HT-29 (cell line): Measurements from ENCODE around the gene FBXL13. TPM values are rescaled to one million over a fixed set of nuclear protein-coding genes. Genes with fewer than 3 reads are reported as not detected.
"Not testable (repeated sequence)": the region's sequence is repeated elsewhere in the genome, so short reads cannot be mapped to it uniquely, and the experiment has no call there.

ENCODE experiments used
- DNase-seq: peaks from one replicate; pipeline ENCODE4 v3.0.0-alpha.2; 2015; ENCODE audit warnings: low spot score
- total RNA-seq: library from RNA; depleted of rRNA; stranded (reverse); fragments of >200 nt; shearing (Covaris generic); gene quantifications from 2 replicates; pipeline ENCODE4 v1.2.3, GENCODE V29; 2014; rRNA removed

Gene FBXL13
- 0.16 and 0.48 TPM in 2 replicates for total RNA-seq

DNA sequence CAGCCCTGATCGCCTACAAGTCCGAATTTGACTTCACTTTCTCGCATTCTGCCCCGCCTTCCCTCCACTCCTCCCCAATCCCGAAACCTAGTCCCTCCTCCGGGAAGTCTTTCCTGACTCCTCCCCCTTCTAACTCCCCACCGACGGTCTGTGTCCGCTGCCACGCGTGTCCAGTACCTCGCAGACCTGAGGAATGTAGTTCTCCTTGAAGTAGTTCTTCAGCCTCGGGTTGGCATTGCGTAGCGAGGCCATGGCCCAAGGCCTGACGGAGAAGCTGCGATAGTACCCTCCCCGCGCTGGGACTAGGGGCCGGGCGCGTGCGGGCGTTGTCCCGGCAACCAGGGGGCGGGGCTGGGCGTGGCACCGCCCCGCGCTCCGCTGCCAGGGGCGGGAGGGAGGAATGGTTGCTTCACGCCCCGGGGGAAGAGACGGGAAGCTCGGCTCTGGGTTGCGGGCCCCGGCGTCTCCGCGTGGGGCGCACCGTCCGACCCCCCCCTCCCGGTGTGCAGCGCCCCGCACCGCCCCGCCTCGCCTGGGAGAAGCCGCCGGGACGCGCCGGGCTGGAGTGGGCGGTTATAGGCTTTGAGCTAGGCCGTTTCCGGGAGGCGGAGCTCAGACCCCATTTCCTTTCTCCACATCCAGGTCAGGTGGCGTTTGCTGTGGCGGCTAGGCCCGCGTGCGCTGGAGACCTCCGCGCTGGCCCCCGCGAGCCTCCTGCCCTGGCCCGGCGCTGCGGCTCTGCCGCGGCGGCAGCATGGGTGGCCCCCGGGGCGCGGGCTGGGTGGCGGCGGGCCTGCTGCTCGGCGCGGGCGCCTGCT is at the start of gene FBXL13, which contains the start of gene ARMC10:
Gene FBXL13, minus strand, starts transcription at position 278 of the 818 bp plus-strand sequence.
Gene ARMC10, plus strand, starts transcription at position 622 of the 818 bp plus-strand sequence. Its CDS starts 133 bp downstream, at position 755.
- peak; percentile 97 for DNase-seq

DNA sequence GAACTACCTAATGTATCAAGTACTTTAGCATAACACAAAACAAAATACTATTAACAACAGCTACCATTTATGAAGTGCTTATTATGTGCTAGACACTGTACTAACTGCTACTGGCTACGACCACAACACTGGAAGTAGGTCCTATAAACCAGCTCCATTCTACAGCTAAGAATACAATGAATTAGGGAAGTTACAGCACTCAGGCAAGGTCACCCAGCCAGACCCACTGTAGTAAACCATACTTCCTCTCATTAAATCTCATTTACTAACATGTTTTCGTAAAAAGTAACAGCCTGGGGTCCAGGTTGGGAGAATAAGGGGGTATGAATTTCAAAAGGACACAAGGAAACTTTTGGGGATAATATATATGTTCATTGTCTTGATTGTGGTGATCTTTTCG is 48.9 kb upstream of the FBXL13 start:
- DNase-seq: no peak

DNA sequence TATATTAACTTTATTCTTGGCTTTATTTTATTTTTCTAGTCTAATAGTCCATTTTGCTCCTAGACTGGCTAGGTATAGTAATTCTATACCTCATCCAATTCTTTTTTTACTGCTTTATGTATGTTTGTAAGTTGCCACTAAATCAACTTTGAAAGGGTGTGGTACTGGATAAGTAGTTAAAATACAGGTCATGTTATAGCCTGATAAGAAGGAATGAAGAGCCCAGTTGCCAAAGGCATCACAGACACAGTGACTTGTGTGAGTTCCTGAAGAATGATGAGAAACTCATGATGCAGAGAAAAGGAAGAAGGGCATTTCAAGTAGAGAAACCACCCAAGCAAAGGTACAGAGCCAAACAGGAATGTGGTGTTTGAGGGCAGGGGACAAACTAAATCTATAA is 47.0 kb upstream of the FBXL13 start:
- no peak for DNase-seq

DNA sequence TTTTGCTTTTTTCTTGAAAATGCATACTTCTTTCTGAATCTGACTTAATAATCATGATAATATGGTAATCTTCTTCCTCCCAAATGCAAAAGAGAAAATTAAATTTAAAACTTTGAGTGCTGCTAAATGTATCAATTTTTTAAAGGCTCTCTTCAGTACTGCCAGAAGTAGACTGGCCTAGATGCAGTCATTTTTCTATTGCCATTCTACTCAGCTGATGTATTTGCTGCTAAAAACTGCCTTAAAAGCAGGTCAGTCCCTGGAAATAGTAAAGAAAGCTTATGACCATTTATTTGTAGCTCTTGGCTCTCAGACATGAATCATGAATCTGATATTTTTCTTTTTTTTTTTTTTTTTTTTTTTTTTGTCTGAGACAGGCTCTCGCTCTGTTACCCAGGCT is 45.8 kb upstream of the FBXL13 start:
- DNase-seq: no peak

DNA sequence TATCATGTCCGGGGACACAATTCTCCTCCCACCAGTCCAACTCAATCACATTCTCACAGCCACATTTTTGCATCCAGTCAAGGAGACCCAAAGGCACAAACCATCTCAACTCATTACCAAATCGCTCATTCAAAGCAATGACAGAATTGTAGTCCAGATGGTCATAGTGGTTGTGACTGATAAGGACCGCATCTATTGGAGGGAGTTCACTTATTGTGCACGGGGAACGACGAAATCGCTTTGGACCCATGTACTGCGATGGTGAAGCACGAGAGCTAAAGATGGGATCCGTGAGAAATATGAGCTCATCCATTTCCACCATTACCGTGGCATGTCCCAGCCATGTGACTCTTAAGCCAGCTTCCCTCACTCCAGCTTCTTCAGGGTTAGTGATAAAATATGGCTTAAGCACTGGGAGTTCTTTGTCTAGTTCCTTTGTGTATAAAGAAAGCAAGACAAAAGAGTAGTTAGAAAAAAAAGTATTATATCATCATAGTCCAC is 45.2 kb upstream of the FBXL13 start:
- no peak for DNase-seq

DNA sequence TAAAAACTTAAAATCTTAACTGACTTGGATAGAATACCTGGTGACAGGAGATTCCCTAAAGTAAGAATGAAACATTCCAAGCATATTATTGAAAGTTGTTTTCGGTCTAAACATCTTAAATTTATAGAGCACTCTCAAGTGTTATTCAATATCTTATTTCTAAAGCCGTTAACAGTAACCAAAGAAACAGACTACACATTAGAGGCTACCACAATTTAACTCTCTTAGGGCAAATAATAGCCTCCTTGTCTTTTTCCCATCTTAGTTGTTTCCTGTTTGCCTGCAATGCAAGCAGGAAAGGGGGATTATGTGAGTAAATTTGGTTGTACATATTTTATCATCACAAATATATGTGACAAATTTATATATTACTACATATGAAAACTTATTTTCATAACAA is 42.9 kb upstream of the FBXL13 start:
- DNase-seq: no peak

DNA sequence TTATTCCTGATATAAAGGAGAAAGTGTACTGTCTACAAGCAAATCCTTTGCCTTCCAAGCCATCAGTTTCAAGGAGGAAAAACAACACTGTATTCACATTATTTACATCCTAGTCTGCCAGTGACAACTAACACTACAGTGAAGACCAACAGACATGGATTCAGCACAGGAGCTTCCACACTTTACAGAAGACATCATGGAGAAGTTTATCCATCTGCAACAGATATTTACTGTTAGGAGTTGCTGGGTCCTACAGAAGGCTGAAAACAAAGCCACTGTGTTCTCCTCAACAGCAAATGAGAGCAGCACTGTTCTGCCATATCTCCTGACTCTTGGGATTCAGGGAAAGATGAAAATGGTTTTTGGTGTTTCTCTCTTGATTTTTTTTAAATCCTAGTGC is 42.4 kb upstream of the FBXL13 start:
- no peak for DNase-seq

DNA sequence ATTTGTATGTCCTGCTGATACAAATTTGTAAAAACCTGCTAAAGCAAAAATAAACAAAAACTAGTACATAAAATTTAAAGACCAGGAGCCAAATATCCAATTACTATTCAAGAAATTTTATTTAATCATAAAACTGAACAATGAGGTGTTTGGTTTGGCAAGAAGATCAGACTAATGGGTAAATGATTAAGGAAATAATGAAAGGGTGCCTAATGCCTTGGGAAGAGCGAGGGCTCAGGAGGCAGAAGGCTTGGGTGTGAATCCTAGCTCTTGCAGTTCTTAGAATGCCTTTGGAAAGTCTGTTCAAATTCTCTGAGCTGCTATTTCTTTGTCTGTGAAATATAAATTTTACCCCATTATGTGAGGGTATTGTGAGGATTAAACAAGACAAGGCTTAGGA is 41.9 kb upstream of the FBXL13 start:
- no peak for DNase-seq

DNA sequence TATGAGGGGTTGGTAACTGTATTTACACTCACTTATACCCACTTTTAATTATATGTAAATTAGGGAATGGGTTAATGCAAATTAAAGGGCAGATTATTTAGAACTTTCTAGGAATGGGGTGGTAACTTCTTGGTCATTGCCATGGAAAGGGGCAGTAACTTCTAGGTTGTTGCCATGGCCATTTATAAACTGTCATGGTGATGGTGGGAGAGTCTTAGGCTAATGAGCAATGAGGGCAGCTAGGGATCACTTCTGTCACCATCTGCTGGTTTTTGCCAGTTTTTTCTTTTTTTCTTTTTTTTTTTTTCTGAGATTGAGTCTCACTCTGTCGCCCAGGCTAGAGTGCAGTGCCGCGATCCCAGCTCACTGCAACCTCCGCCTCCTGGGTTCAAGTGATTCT is 41.2 kb upstream of the FBXL13 start:
- DNase-seq: no peak

DNA sequence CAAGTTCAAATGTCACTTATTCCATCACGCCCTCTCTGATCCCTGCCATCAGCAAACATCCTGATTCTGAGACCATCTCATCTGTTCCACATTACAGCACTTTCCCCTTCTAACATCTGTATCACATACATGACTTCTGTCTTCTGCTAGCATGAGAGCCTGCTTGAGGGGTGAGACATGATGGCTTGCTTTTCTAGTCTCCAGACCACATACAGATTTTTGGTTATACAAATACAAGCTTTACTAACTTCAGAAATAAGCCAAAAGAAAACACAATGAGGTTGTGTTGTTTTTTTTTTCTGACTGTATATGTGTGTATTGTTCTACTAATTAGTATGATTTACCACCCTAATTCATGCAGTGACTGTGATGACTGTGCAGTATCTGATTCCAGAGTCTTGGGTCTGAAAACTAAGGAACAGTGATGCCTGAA is 40.0 kb upstream of the FBXL13 start:
- DNase-seq: no peak

DNA sequence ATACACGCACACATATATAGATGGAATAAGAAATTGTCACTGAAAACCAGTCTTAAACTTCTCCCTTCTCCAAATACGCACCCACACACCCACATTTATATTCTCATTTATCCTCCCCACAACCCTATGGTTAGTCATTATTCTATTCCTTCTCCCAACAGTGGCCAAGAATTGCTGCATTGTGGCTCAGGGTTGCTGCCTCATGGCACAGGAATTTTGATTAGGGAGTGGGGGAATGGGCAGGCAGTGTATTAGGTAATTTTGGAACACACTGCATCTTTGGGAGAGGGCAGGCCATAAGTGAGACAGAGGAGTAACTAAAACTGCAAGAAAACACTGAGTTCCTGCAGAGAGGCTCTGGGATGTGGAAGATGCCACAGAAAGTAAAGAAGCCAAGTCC is 38.6 kb upstream of the FBXL13 start:
- no peak for DNase-seq

DNA sequence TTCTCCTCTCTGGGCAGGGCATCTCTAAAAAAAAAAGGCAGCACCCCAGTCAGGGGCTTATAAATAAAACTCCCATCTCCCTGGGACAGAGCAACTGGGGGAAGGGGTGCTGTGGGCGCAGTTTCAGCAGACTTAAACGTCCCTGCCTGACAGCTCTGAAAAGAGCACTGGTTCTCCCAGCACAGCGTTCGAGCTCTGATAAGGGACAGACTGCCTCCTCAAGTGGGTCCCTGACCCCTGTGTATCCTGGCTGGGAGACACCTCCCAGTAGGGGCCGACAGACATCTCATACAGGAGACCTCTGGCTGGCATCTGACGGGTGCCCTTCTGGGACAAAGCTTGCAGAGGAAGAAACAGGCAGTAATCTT is 32.1 kb upstream of the FBXL13 start:
- not testable (repeated sequence) for DNase-seq

DNA sequence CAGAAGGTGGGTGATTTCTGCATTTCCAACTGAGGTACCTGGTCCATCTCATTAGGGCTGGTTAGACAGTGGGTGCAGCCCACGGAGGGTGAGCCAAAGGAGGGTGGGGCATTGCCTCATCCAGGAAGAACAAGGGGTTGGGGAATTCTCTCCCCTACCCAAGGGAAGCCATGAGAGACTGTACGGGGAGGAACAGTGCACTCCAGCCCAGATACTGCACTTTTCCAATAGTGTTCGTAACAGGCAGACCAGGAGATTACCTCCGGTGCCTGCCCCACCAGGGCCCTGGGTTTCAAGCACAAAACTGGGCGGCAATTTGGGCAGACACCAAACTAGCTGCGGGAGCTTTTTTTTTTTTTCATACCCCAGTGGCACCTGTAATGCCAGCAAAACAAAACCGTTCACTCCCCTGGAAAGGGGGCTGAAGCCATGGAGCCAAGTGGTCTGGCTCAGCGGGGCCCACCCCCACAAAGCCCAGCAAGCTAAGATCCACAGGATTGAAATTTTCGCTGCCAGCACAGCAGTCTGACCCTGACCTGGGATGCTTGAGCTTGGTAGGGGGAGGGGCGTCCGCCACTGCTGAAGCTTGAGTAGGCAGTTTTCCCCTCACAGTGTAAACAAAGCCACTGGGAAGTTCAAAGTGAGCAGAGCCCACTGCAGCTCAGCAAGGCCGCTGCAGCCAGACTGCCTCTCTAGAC is 31.6 kb upstream of the FBXL13 start:
- no peak for DNase-seq

DNA sequence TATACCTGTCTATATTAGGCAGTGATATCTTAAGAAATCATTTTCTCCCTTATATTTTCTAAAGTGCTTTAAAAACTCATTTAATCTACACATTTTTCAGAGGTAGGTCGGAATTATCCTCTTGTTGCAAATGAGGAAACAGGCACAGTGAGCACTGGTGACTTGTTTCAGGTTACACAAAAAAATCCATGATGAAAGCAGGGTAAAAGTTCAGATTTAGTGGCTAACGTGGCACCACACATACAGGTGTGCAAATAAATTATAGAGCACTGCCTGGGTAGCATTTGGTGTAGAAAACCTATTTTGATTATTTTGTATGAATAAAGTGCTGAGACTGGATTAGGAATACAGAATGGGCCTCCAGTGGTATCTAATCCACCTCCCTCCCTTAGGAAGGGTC is 26.9 kb upstream of the FBXL13 start:
- no peak for DNase-seq

DNA sequence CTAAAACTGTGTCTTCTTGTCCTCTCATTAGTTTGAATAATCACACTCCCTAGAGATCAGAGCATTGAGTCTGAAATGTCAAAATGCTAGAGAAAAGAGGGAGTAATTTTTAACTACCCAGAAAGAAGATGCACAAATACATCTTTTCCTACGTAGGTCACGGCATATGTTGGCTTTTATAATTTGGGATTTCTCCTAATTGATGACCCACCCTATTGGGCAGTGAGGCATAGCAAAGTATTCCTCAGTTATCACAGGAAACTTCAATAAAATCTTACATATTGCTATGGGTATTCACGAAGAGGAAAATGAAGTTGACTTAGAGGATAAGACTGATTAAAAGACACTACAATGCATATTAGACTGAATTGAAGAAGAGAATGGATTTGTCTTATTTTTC is 25.8 kb upstream of the FBXL13 start:
- DNase-seq: no peak

DNA sequence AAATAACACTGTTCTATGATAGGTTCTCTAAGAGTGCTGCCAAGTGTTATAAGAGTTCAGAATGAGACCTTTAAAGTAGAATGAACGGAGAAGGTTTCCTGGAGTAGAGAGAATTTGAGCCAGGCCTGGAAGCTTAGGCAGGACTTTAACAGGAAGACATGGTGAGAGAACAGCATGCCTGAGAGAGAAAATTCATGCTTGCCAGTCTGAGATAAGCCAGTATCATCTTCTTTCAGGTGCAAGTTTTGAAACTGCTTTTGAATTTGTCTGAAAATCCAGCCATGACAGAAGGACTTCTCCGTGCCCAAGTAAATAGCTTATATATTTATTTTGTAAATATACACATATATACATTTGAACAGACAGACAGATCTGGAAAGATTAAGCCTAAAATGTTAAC is 22.4 kb upstream of the FBXL13 start:
- no peak for DNase-seq

DNA sequence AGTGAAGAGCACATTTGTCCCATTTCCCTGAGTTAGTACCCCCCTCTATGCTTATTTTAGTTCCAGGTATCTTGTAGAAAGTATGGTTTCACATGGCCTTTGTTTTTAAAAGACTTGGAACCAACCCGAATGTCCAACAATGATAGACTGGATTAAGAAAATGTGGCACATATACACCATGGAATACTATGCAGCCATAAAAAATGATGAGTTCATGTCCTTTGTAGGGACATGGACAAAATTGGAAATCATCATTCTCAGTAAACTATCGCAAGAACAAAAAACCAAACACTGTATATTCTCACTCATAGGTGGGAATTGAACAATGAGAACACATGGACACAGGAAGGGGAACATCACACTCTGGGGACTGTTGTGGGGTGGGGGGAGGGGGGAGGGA is 21.0 kb upstream of the FBXL13 start:
- DNase-seq: not testable (repeated sequence)

DNA sequence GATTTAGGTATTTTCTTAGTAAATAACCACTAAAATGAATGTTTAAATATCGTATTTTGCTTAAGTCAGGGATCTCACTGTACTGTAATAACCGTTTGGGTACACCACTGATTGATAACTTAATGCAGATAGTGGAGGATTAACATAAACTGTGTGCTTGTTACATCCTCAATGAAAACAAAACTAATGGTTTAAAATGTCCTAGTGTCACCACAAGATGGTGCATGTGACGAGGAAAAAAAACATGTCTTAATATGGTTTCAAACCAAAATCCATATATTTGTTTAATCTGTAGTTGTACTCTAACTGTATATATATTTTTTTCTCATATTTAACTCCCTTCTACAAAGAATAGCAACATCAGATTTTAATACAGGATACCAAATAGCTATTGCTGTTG is 19.5 kb upstream of the FBXL13 start:
- DNase-seq: peak; percentile 15

DNA sequence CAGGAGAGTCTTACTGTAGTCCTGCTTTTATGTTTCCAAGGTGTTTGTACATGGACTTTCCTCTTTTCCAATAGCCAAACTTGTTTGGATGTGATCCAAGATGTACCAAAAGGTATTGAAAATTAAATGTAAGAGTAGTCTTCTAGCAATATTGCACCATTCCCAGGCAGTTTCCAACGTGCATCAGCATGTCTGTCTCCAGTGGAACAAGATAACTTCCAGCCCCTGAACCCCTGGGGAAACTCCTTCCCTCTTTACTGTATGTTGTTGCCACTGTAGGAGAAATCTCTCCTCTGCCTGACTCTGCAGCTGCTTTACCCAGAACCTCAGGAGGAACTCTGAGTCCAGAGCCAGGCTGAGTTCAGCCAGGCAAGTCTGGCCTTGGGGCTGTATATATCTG is 18.8 kb upstream of the FBXL13 start:
- no peak for DNase-seq

DNA sequence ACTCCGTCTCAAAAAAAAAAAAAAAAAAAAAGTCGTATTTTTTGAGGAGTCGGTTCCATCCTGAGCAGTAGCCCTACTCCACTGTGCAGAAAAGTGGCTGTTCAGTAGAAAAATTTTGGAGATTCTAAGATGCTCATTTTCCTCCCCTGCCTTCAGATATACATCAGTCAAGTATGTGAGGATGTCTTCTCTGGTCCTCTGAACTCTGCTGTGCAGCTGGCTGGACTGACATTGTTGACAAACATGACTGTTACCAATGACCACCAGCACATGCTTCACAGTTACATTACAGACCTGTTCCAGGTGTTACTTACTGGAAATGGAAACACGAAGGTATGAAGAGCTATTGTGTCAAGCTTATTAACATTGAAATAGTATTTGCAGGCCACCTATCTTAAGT is 17.7 kb upstream of the FBXL13 start:
- not testable (repeated sequence) for DNase-seq

DNA sequence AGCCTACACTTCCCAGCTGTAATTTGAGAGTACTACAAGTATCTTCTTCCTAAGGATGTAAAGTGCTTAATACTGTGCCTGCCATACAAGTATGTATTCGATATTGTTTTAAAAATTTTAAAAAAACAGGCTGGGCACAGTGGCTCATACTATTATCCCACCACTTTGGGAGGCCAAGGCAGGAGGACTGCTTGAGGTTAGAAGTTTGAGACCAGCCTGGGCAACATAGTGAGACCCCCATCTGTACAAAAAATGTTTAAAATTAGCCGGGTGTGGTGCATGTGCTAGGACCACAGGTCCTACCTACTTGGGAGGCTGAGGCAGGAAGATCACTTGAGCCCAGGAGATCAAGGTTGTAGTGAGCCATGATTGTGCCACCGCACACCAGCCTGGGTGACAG is 8.6 kb upstream of the FBXL13 start:
- no peak for DNase-seq

DNA sequence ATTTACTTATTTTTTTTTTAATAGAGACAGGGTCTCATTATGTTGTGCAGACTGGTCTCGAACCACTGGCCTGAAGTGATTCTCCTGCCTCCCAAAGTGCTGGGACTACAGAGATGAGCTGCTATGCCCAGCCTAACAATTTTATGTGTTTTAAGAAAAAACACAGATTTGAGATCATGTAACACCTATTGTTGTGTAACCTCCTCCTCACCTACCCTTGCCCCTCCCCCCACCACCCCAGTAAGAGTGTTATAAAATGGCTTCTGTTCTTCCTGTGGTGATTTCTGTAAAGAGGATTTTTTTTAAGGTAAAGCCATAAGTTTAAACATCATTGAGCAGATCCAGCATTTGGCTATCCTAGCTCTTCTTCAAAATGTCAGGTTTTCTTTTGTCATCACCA is 7.9 kb upstream of the FBXL13 start:
- no peak for DNase-seq

DNA sequence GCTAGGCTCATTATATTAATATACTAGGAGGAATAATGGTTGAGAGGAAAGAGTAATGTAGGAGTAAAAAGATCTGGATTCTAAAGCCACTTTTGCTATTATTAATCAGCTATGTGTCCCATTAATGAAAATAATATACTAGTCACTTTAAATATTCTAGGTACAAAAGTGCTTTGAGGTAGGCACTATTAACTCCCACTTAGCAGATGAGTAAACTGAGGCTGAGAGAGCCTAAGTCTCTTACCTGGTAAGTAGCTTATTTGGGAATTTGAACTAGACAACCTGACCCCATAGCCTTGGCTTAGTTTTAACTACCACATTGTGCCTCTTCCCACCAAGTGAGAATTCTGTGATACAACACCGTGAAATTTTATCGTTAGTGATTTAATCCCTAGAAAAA is 6.3 kb upstream of the FBXL13 start:
- no peak for DNase-seq
